ENCODE results near the gene RIPPLY1.

- TF ChIP-seq POLR2AphosphoS5 (IDR thresholded peaks at IDR 0.05) (no peak), POLR2A (IDR thresholded peaks at IDR 0.05) (no peak)
Observed at GRCh38 chrX:106894392-106894909, 8.7 kb downstream of the RIPPLY1 start.
